ENCODE data around the gene PKP3. TPM values are rescaled to one million over a fixed set of nuclear protein-coding genes. Genes with fewer than 3 reads are reported as not detected.
"Not testable (repeated sequence)": the region's sequence is repeated elsewhere in the genome, so short reads cannot be mapped to it uniquely, and the experiment has no call there.

Gene PKP3
- 0.22 TPM for polyA plus RNA-seq (2013)

DNA sequence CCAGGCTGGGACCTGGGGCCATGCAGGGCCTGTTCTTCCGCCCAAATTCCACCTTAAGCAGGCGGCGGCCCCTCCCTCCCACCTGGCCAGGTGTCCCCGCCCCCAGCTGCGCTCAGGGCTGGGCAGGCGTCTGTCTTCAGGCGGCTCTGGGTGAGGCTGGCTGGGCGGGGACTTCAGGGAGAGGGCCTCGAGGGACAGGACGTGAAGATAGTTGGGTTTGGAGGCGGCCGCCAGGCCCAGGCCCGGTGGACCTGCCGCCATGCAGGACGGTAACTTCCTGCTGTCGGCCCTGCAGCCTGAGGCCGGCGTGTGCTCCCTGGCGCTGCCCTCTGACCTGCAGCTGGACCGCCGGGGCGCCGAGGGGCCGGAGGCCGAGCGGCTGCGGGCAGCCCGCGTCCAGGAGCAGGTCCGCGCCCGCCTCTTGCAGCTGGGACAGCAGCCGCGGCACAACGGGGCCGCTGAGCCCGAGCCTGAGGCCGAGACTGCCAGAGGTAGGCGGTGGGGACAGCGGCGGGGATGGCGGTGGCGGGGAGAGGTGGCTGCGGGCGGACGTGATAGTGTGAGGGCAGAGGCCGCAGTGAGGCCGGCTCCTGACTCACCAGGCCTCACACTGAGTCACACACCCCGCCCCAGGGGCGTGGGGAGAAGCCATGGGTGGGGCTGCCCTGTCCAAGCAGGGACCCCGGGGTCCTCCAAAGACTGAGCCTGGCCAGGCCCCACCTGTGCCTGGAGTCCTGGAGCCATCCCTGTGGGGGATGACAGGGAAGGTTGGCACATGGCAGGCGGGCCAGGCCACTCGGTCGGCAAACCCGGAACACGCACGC, at the start of gene PKP3:
Gene PKP3, plus strand, starts transcription at position 176 of the 824 bp plus-strand sequence. Its CDS starts 84 bp downstream, at position 260.
- 95% methylated on average over 48 of the region's 57 CpGs for WGBS (ENCODE audit: insufficient coverage)
- DNase-seq: no peak
- no peaks in the 10 kb centered on the region for H3K9me3 ChIP-seq (ENCODE audit: control extremely low read depth in 1 of 5, control insufficient read depth in 4 of 5, insufficient read depth in 2 of 5, low read depth in 1 of 5, low read length in 4 of 5)
- ChIA-PET POLR2A (no interaction called here), CTCF (interaction anchor here (1.6 kb wide), 1 partner anchor 30 kb away, joined by 6 read pairs; no protein-coding TSS in a partner anchor)
- peak within 1 kb of the TSS in 1 of 2 experiments; percentile 61 for H3K27ac ChIP-seq (ENCODE audit: insufficient read depth in 1 of 2, low read depth in 1 of 2, low read length in 2 of 2, poor library complexity in 1 of 2, severe bottlenecking in 2 of 2)
- peaks cover 0 to 18% (median 14%) of the 10 kb centered on the region in 4 experiments for H3K4me1 ChIP-seq (ENCODE audit: control extremely low read depth in 1 of 4, control insufficient read depth in 4 of 4, insufficient read depth in 4 of 4, low read length in 3 of 4)
- no peaks in the 10 kb centered on the region for H3K36me3 ChIP-seq (ENCODE audit: control insufficient read depth in 4 of 4, insufficient read depth in 4 of 4, low read length in 3 of 4)
- peaks cover 0 to 3% (median 0%) of the 10 kb centered on the region in 5 experiments for H3K27me3 ChIP-seq (replicated peaks in 2 of 5; ENCODE audit: control insufficient read depth in 4 of 5, insufficient read depth in 5 of 5, low read length in 4 of 5)
- H3K4me3 ChIP-seq (ENCODE audit: control insufficient read depth in 1 of 7, extremely low read depth in 1 of 7, insufficient read depth in 4 of 7, low read depth in 2 of 7, low read length in 6 of 7): no peak within 1 kb of the TSS

GRCh38 chr11:344836-345578, 49.0 kb upstream of the PKP3 start:
- ChIA-PET POLR2A (no interaction called here), CTCF (interaction anchor here (1.5 to 2.4 kb wide), 3 partner anchors 9 to 36 kb away, joined by 3 to 6 read pairs (median 3); no protein-coding TSS in a partner anchor)
- Histone ChIP-seq H3K9me3 (ENCODE audit: control extremely low read depth in 1 of 5, control insufficient read depth in 4 of 5, insufficient read depth in 2 of 5, low read depth in 1 of 5, low read length in 4 of 5) (no peaks in the 10 kb centered on the region), H3K4me1 (ENCODE audit: control extremely low read depth in 1 of 4, control insufficient read depth in 4 of 4, insufficient read depth in 4 of 4, low read length in 3 of 4) (peaks cover 0 to 15% (median 2%) of the 10 kb centered on the region in 4 experiments), H3K4me3 (ENCODE audit: control insufficient read depth in 1 of 7, extremely low read depth in 1 of 7, insufficient read depth in 4 of 7, low read depth in 2 of 7, low read length in 6 of 7) (no peak overlapping the region), H3K36me3 (ENCODE audit: control insufficient read depth in 4 of 4, insufficient read depth in 4 of 4, low read length in 3 of 4) (no peaks in the 10 kb centered on the region), H3K27me3 (replicated peaks in 2 of 5; ENCODE audit: control insufficient read depth in 4 of 5, insufficient read depth in 5 of 5, low read length in 4 of 5) (no peaks in the 10 kb centered on the region), H3K27ac (ENCODE audit: insufficient read depth in 1 of 2, low read depth in 1 of 2, low read length in 2 of 2, poor library complexity in 1 of 2, severe bottlenecking in 2 of 2) (no peak overlapping the region)
- DNase-seq: no peak
- 96% methylated on average over 8 of the region's 11 CpGs for WGBS (ENCODE audit: insufficient coverage)

DNA sequence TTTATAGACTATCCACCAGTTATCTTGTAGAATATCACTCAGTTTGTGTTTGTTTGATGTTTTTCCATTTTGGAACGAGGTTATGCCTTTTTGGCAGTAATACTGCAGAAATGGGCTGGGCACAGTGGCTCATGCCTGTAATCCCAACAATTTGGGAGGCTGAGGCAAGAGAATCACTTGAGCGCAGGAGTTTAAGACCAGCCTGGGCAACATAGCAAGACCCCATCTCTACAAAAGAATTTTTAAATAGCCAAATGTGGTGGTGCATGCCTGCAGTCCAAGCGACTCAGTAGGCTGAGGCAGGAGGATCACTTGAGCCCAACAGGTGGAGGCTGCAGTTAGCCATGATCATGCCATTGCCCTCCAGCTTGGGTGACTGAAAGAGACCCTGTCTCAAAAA, 47.5 kb upstream of the PKP3 start:
- POLR2A ChIA-PET: no interaction called here
- Histone ChIP-seq H3K27me3 (replicated peaks in 2 of 5; ENCODE audit: control insufficient read depth in 4 of 5, insufficient read depth in 5 of 5, low read length in 4 of 5) (no peaks in the 10 kb centered on the region), H3K27ac (ENCODE audit: insufficient read depth in 1 of 2, low read depth in 1 of 2, low read length in 2 of 2, poor library complexity in 1 of 2, severe bottlenecking in 2 of 2) (no peak overlapping the region), H3K4me3 (ENCODE audit: control insufficient read depth in 1 of 7, extremely low read depth in 1 of 7, insufficient read depth in 4 of 7, low read depth in 2 of 7, low read length in 6 of 7) (no peak overlapping the region), H3K36me3 (ENCODE audit: control insufficient read depth in 4 of 4, insufficient read depth in 4 of 4, low read length in 3 of 4) (no peaks in the 10 kb centered on the region), H3K9me3 (ENCODE audit: control extremely low read depth in 1 of 5, control insufficient read depth in 4 of 5, insufficient read depth in 2 of 5, low read depth in 1 of 5, low read length in 4 of 5) (no peaks in the 10 kb centered on the region), H3K4me1 (ENCODE audit: control extremely low read depth in 1 of 4, control insufficient read depth in 4 of 4, insufficient read depth in 4 of 4, low read length in 3 of 4) (peaks cover 0 to 27% (median 14%) of the 10 kb centered on the region in 4 experiments)
- CTCF ChIA-PET: interaction anchor here (1.0 to 2.4 kb wide), 3 partner anchors 9 to 24 kb away, joined by 3 to 6 read pairs (median 3); no protein-coding TSS in a partner anchor
- 100% methylated on average over 3 of the region's 3 CpGs for WGBS (ENCODE audit: insufficient coverage)
- no peak for DNase-seq

- POLR2A ChIA-PET; H3K4me3 ChIP-seq (ENCODE audit: control insufficient read depth in 1 of 7, extremely low read depth in 1 of 7, insufficient read depth in 4 of 7, low read depth in 2 of 7, low read length in 6 of 7); H3K9me3 ChIP-seq (ENCODE audit: control extremely low read depth in 1 of 5, control insufficient read depth in 4 of 5, insufficient read depth in 2 of 5, low read depth in 1 of 5, low read length in 4 of 5); H3K27ac ChIP-seq (ENCODE audit: insufficient read depth in 1 of 2, low read depth in 1 of 2, low read length in 2 of 2, poor library complexity in 1 of 2, severe bottlenecking in 2 of 2); H3K27me3 ChIP-seq (replicated peaks in 2 of 5; ENCODE audit: control insufficient read depth in 4 of 5, insufficient read depth in 5 of 5, low read length in 4 of 5); H3K36me3 ChIP-seq (ENCODE audit: control insufficient read depth in 4 of 4, insufficient read depth in 4 of 4, low read length in 3 of 4); DNase-seq: not testable (repeated sequence)
- WGBS (ENCODE audit: insufficient coverage): 100% methylated on average over 2 of the region's 8 CpGs
- H3K4me1 ChIP-seq (ENCODE audit: control extremely low read depth in 1 of 4, control insufficient read depth in 4 of 4, insufficient read depth in 4 of 4, low read length in 3 of 4): peaks cover 0 to 47% (median 24%) of the 10 kb centered on the region in 4 experiments
- CTCF ChIA-PET: interaction anchor here (0.7 to 2.7 kb wide), 6 partner anchors 9 to 43 kb away, joined by 3 to 9 read pairs (median 4); no protein-coding TSS in a partner anchor
Measured at GRCh38 chr11:349270-349954, 44.6 kb upstream of the PKP3 start.

GRCh38 chr11:350033-350722, 43.8 kb upstream of the PKP3 start:
- Histone ChIP-seq H3K4me3 (ENCODE audit: control insufficient read depth in 1 of 7, extremely low read depth in 1 of 7, insufficient read depth in 4 of 7, low read depth in 2 of 7, low read length in 6 of 7) (peak overlapping the region in 1 of 7 experiments; percentile 5), H3K4me1 (ENCODE audit: control extremely low read depth in 1 of 4, control insufficient read depth in 4 of 4, insufficient read depth in 4 of 4, low read length in 3 of 4) (peaks cover 1 to 53% (median 25%) of the 10 kb centered on the region in 4 experiments)
- DNase-seq; H3K36me3 ChIP-seq (ENCODE audit: control insufficient read depth in 4 of 4, insufficient read depth in 4 of 4, low read length in 3 of 4); H3K9me3 ChIP-seq (ENCODE audit: control extremely low read depth in 1 of 5, control insufficient read depth in 4 of 5, insufficient read depth in 2 of 5, low read depth in 1 of 5, low read length in 4 of 5); H3K27ac ChIP-seq (ENCODE audit: insufficient read depth in 1 of 2, low read depth in 1 of 2, low read length in 2 of 2, poor library complexity in 1 of 2, severe bottlenecking in 2 of 2); H3K27me3 ChIP-seq (replicated peaks in 2 of 5; ENCODE audit: control insufficient read depth in 4 of 5, insufficient read depth in 5 of 5, low read length in 4 of 5): not testable (repeated sequence)
- 92% methylated on average over 9 of the region's 16 CpGs for WGBS (ENCODE audit: insufficient coverage)
- POLR2A ChIA-PET: interaction anchor here (0.7 kb wide), 2 partner anchors 33 to 83 kb away, joined by 4 to 5 read pairs; no protein-coding TSS in a partner anchor
- CTCF ChIA-PET: interaction anchor here (1.0 to 1.6 kb wide), 3 partner anchors 17 to 99 kb away, joined by 3 to 4 read pairs (median 3); no protein-coding TSS in a partner anchor

DNA sequence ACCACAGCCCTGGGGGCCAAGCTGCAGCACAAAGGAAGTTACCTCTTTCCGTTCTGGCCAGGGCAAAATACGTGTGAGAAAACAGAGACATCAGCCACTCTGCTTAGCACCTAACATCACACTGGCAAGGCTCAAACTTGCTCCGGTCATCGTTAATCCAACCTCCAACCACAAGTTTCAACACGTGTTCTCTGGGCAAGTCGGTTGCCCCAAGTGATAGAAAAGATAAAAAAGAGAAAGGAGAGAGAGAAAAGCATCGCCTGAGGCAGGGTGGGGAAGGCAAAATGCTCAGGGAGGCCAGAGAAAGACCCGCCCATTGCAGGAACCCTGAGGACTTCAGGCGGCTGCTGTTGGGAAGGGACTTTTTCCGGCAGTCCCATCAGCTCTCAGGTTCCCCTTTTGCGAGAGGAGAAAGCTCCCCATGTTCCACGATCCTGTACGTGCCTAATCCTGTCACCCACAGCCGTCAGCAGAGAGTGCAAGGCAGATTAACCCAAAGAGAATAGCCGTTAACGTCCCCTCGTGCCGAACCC, 43.2 kb upstream of the PKP3 start:
- H3K4me1 ChIP-seq (ENCODE audit: control extremely low read depth in 1 of 4, control insufficient read depth in 4 of 4, insufficient read depth in 4 of 4, low read length in 3 of 4): peaks cover 4 to 59% (median 31%) of the 10 kb centered on the region in 4 experiments
- 44% methylated on average over 13 of the region's 18 CpGs for WGBS (ENCODE audit: insufficient coverage)
- ChIA-PET POLR2A (interaction anchor here (0.7 kb wide), 2 partner anchors 34 to 84 kb away, joined by 4 to 5 read pairs; no protein-coding TSS in a partner anchor), CTCF (interaction anchor here (1.0 to 1.4 kb wide), 2 partner anchors 17 to 100 kb away, joined by 3 to 4 read pairs; no protein-coding TSS in a partner anchor)
- peak overlapping the region in 2 of 7 experiments; percentile 5 to 26 for H3K4me3 ChIP-seq (ENCODE audit: control insufficient read depth in 1 of 7, extremely low read depth in 1 of 7, insufficient read depth in 4 of 7, low read depth in 2 of 7, low read length in 6 of 7)
- H3K36me3 ChIP-seq (ENCODE audit: control insufficient read depth in 4 of 4, insufficient read depth in 4 of 4, low read length in 3 of 4): no peaks in the 10 kb centered on the region
- DNase-seq: peak in 1 of 3 donors; percentile 30
- no peaks in the 10 kb centered on the region for H3K9me3 ChIP-seq (ENCODE audit: control extremely low read depth in 1 of 5, control insufficient read depth in 4 of 5, insufficient read depth in 2 of 5, low read depth in 1 of 5, low read length in 4 of 5)
- H3K27me3 ChIP-seq (replicated peaks in 2 of 5; ENCODE audit: control insufficient read depth in 4 of 5, insufficient read depth in 5 of 5, low read length in 4 of 5): no peaks in the 10 kb centered on the region
- H3K27ac ChIP-seq (ENCODE audit: insufficient read depth in 1 of 2, low read depth in 1 of 2, low read length in 2 of 2, poor library complexity in 1 of 2, severe bottlenecking in 2 of 2): no peak overlapping the region

Measured in common myeloid progenitor, CD34-positive (primary cell).